HG03342 (cell line): ENCODE results near the gene UFSP2.
"Not testable (repeated sequence)": the region's sequence is repeated elsewhere in the genome, so short reads cannot be mapped to it uniquely, and the experiment has no call there.

Source experiments
- ATAC-seq: cut with Tn5 transposase; IDR thresholded peaks from one replicate; pipeline ENCODE4 v1.9.1; 2021; ENCODE audit warnings: mild to moderate bottlenecking, moderate library complexity; ENCODE audit not compliant: unreplicated experiment

The UFSP2 gene

DNA sequence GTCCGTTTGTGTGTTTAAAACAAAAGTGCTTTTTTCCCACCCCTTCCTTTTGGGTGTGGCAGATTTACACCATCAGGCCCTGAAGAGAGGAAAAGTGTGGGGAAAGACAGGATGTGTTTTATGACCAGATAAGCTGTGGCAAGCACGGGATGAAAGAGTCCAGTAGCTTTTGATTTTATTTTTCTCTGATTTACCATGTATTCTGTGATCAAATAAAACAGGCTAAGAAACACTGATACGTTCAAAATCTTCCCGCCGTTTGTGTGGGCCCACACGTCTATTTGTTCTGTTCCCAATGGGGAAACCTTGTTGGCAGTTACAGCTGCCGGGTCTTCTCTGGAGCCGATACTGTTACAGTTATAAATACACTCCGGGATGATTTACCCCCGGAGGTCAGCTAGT is 40.8 kb downstream of the UFSP2 start:
- no peak for ATAC-seq

DNA sequence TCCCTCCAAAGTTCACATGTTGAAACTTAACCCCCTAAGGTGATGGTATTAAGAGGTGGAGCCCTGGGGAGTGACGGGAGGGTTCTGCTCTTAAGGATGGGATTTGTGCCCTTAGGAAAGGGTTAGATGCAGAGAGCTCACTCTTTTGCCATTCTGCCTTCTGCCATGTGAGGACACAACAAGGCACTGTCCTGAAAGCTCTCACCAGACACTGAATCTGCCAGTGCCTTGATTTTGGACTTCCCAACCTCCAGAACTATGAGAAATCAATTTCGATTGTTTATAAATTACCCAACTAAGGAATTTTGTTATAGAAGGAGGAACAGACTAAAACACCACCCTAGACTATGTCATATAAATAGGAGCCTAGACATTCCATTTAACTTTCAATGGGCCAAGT is 41.7 kb downstream of the UFSP2 start:
- ATAC-seq, result no peak

DNA sequence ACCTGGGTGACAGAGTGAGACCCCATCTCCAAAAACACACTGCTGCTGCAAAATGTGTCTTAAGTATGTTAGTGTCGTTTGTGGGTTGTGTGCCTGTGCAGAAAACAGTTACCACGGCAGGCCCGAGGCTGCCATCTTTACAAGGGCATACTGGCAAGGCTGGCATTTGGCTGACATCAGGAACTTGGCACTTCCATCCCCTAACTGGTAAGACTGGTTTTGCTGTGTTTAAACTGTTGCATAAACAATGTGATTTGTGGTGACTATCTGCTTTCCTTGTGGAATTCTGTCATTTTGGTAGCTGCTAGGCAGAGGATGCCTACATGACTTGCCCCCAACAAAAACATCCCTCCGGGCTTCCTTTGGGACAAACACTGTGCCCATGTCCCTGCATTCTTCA is 42.3 kb downstream of the UFSP2 start:
- ATAC-seq, result no peak

DNA sequence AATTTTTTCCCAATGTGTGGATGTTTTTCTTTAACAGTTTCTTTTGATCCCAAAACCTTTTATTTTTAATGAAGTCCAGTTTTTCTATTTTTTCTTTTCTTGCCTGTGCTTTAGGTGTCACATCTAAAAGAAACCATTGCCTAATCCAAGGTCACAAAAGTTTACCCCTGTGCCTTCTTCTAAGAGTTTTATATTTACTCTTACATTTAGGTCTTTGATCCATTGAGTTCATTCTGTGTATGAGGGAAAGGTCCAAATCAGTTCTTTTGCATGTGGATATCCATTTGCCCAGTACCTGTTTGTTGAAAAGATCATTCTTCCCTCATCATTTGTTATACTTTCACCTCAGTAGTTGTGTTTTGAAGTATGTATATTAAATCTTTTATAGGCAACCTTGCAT is 43.0 kb downstream of the UFSP2 start:
- no peak for ATAC-seq

DNA sequence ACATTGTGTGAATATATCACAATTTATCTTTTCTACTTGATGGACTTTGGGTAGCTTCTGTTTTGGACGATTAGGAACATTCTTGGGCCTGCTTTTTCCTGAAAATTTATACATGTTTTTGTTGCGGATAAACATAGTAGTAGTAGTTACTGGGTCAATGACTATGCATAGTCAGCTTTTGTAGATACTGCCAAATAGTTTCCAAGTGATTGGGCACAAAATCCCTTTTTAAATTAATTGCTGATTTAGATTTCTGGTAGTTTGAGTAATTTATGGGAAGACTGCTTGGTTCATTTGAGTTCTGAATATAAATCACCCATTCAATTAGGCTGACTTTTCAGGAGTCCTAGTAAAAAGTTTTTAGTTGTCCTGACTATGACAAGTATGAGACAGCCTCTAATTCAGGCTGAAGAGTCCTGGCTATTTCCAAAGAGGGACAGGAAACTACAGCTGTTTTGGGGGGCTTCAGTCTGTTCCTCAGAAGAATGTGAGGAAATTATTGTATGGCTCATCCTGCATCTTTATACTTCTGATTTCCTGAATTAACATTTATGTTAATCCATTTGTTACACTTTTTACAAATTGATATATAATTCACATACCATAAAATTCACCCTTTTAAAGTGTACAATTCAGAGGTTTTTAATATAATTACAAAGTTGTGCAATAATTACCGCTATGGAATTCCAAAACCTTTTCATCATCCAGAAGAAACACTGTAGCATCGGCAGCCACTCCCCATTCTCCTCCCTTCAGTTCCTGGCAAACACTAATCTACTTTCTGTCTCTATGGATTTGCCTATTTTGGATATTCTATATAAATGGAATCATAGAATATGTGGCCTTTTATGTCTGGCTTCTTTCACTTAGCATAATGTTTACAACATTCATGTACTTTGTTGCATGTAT is 44.2 kb downstream of the UFSP2 start:
- ATAC-seq, result no peak

DNA sequence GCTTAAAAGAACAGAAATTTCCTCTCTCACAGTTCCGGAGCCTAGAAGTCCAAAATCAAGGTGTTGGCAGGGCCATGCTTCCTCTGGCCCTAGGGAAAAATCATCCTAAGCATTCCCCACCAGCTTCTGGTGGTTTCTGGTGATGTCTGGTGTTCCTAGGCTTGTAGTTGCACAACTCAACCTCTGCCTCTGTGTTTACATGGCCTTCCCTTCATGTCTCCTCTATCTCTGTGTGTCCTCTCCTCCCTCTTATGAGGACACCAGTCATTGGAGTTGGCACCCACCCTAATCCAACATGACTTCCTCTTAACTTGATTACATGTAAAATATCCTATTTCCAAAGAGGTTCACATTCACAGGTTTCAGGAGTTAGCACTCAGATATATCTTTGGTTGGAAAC is 45.4 kb downstream of the UFSP2 start:
- no peak for ATAC-seq

DNA sequence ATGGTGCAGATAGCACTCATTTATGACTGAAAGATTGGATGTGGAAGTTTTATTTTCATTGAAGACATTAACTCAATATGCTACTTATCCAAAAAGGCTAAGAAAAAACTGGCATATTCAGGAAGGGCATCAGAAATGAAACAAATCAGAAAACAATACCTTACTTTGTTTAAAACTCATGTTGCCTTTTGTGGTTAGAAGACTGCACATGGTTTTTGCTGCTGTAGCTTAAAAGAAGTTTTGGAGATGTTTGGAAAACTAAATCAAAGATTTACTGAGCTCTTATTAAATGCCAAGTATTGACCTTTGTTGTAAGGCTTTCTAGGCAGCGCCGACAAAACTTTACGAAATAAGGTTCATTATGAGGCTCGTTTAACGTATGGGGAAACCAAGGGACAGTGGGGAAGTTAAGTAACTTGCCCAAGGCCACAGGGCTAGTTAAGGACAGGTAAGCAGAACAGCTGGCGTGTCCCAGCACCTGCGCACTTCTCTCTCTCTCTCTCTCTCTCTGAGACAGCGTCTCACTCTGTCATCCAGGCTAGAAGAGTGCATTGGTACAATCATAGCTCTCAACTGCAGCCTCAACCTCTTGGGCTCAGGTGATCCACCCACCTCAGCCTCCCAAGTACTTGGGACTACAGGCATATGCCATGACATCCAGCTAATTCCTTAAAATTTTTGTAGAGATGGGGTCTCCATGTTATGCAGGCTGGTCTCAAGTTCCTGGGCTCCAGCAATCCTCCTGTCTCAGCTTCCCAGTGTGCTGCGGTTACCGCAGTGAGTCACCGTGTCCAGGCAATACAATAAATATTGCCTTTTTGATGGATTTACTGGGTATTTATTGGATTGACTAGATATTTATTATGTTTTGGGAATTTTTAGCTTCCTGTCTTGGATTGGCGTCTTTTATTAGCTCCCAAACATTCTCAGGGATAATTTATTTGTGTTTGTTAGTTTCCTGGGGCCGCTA is 46.2 kb downstream of the UFSP2 start:
- ATAC-seq, result no peak

DNA sequence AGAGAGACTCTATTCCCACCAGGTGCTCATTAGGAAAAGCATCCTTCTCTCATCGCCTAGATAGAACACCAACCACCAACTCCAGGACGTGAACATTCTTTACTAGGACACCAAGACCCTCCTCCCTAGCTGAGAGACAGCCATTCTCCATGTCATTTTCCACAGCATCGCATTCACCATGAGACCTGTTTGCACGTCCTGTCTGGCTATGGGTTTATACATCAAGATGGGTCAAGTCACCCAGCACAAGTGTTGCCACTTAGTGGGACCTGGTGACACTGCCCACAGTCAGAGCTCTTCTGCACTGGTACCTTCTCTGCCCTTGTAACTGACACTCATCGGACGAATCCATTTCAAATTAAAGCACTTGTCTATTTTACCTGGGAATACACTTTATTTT is 47.5 kb downstream of the UFSP2 start:
- ATAC-seq, result no peak

DNA sequence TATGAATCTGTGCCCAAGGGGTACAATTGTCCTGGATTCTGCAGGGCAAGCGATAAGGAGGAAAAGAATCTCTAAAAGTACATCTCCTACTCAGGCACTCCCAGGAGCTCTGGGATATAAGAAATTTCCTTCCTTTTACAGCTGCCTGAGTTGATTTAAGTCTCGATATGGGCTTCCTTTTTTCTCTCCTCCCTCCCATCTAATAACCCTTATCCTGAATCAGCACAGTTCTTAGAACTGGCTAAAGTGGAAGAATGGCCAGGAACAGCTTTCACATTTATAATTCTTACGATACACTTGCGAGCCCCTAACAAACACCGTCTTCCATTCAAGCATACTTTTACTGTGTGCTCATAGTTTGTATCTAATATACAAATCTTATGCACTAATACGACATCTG is 51.2 kb downstream of the UFSP2 start:
- ATAC-seq, result no peak

DNA sequence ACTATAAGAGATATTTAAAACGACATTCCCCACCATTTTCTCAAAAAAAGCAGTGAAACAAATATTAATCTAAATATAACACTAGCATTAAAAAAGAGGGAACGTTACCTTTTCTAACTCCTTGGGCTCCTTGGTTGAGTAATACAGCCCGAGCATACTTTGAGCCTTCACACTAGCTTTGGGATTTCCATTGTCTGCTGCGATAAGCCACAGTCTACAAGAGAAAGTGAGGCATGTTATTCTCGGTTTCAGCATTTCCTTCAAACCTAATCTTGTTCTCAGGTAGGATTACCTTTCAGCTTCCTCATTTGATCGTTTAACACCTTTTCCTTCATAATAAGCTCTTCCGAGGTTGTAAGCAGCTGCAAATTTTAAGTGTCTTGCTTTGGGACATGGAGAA is 51.7 kb downstream of the UFSP2 start:
- ATAC-seq, result no peak

DNA sequence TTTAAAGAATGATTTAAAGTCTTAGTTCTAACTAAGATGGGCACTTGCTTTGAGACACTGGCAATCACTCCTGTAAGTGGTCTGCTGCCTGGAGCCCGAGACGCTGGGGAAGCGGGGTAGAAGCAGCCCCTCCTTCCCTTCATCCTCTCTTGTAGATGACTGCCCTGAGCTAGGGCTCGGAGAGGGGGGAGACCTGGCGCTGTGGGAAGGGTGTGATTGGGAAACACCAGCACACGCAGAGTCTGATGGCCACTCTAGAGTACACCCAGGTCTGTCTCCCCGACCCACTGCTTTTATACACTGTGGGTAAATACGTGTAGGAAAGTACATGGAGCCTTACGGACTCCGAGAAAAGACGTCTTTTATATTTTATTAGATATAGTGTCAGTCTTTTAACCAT is 54.1 kb downstream of the UFSP2 start:
- no peak for ATAC-seq

DNA sequence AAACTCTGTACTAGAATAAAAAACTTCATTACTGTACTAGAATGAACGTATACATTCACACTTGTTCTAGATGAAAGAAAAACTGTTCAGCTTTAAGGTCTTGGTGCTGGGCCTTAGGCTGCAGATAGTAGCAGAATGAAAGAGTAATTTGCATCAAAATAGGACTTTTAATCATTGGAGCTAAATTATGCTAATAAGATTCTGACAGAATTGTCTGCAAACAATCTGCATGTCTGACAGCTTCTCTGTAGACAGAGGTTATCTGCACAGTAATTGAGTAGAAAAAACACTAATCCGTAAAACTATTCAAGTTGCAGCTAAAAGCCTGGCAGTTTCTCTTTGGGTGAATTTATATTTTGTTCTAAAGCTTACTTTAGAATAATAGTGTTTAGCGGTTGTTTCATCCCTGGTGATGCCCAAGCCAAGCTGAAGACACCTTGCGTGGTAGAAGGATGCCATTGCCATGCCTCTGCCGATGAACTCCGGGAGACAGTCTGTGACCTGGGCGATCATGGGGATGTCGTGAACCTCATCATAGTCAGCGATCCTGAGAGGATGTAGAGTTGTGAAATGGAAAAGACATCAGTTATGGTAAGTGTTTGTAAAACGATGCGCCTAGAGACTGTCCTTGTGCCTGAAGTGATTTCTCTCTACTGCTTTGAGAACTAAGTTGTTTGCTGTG is 55.4 kb downstream of the UFSP2 start:
- no peak for ATAC-seq

DNA sequence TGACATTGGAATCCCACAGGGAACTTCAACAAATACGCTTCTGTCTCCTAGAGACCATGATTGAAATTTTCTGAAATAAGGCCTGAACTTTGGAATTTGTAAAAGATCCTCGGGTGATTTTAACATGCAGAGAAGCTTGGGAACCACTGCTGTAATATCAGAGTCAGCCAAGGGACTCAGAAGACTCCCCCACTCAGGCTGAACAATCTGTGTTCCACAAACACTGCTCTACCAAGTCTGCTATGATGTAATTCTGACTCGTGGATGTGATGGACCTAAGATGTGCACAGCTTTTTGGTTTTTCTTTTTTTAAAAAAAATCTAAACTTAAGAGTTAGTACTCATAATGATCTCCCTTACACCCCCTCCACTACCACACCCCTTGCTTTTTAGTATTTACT is 56.0 kb downstream of the UFSP2 start:
- ATAC-seq, result no peak

DNA sequence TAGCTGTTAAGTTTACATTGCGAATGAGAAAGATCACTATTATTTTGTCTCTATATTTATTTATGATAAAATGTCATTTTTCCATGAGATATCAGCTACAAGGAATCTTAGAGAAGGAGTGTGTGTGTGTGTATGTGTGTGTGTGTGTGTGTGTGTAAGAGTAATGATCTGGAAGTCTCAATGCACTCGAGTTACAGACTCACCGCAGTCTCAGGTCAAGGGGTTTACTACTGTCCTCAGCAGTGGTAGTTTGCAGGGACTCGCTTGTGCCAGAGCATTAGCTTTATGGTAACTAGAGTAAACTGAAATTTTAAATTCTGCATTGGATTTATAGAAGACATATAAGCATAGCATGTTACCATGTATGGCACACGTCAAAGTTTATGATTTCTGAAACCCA is 60.9 kb downstream of the UFSP2 start:
- no peak for ATAC-seq

DNA sequence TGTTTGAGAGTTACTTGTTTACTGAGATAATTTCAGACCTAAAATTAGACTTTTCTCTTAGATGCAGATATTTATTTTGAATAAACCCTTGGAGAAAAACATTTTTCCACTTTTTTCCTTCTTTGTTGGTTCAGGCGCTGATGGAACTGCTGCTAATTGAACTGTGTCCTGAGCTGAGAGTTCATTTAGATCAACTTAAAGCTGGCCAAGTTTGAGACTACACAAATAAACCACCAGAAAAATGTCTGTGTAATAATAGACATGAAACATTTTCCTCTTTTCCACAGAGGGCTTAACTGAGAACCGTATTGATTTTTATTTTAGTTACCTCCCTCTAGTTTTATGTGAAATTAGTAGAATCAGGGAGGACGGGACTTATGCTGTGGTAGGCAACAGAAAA is 62.5 kb downstream of the UFSP2 start:
- no peak for ATAC-seq

DNA sequence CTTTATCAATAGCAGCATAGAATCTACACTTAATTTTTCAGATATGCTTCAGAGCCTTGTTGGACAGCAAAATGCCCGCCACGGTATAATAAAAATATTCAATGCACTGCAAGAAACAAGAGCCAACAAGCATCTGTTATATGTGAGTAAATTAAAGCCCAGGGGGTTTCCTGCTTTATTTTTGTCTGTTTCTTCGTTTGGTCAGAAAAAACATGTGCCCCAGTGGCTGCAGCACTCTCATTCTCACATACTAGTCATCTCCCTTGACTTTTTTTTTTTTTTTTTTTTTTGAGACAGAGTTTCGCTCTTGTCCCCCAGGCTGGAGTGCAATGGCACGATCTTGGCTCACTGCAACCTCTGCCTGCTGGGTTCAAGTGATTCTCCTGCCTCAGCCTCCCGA is 63.2 kb downstream of the UFSP2 start:
- ATAC-seq, result not testable (repeated sequence)

DNA sequence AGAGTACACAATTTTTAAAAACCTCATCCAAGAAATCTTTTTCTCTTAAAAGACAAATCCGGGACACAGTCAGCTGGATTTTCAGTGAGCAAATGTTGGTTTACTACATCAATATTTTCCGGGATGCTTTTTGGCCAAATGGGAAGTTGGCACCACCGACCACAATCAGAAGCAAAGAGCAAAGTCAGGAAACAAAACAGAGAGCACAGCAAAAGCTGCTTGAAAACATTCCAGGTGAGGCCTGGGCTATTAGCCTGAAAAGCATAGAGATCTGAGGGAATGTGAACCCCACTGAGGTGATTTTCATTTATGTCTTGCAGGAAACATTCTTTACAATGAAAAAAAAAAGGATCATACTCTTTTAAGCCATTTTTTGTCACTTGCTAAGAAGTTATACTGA is 63.9 kb downstream of the UFSP2 start:
- no peak for ATAC-seq

DNA sequence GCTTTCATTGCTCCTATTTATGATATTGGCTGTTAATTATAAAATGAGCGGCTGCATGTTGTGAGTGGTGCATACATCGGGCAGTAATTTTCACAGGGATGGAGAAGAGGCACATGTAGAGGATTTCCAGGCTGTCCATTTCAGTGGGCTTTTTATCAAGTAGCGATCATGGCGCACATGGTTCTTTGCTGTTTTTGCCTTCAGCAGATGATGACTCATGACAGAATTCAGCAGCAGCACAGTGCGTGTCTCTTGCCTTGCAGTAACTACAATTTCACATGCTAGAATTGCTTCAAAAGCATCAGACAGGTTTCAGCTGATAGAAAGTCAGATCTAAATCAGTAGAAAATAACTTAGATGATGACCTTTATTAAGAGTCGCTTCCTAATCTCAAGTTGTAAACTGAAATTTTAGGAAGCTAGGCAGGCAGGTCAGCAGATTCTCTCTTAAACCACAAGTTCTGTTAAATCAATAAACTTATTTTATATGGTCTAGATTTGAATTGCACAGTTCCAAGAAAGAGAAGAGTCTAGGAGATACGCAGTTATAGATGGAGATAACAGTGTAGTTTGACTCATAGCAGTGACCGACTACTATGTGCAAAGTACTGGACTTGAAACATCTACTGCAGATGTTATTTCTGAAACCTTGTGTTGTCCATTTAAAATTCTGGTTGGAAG is 65.9 kb downstream of the UFSP2 start:
- no peak for ATAC-seq

DNA sequence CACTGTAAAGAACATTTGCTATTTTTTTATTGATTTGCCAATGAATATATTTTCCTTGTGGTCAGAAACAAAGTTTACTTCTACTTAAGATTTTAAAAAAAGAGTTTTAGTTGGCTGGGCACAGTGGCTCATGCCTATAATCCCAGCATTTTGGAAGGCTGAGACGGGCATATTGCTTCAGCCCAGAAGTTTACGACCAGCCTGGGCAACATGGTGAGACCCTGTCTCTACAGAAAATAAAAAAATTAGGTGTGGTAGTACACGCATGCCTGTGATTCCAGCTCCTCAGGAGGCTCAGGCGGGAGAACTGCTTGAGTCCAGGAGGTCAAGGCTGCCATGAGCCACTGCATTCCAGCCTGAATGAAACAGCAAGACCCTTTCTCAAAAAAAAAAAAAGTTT is 66.8 kb downstream of the UFSP2 start:
- ATAC-seq, result no peak

DNA sequence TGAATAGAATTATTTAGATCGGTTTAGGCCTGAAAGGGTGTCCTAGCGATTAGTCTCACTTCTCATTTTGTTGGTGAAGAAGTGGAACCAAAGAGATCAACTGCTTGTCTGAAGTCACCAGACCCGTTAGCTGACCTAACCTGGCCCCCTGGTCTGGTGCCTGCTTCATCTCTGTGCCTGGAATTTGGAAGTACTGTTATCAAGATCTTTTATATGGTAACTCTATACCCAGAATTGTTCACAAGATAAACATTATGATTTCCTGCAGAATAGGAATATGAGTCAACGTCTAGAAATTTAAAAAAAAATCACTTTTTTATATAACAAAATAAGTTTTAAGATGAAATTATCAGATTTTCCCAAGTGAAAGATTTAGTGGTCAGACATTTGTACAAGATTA is 67.2 kb downstream of the UFSP2 start:
- ATAC-seq, result no peak
